ENCODE data around the gene CCDC33. TPM values are rescaled to one million over a fixed set of nuclear protein-coding genes. Genes with fewer than 3 reads are reported as not detected.

CCDC33 gene
- total RNA-seq (not detected in 2 replicates), polyA plus RNA-seq (not detected in 2 replicates), polyA minus RNA-seq (not detected in 2 replicates), Bru-seq, nascent RNA (not detected), BruChase-seq, experiment 1, labeled RNA remaining after a 6-hour chase (not detected), BruChase-seq, experiment 2, labeled RNA remaining after a 2-hour chase (not detected)
- polyA plus RNA-seq (2011; cell fraction: cytosol; rRNA removed) = not detected in 2 replicates
- not detected in 2 replicates for polyA plus RNA-seq (2011; cell fraction: nucleus; rRNA removed)
- polyA plus RNA-seq (2012) = not detected in 2 replicates
- polyA minus RNA-seq (2011; cell fraction: cytosol; rRNA and poly(A)+ RNA removed) = not detected
- not detected in 2 replicates for polyA minus RNA-seq (2011; cell fraction: nucleus; rRNA and poly(A)+ RNA removed)
- long read RNA-seq = 0 reads

DNA sequence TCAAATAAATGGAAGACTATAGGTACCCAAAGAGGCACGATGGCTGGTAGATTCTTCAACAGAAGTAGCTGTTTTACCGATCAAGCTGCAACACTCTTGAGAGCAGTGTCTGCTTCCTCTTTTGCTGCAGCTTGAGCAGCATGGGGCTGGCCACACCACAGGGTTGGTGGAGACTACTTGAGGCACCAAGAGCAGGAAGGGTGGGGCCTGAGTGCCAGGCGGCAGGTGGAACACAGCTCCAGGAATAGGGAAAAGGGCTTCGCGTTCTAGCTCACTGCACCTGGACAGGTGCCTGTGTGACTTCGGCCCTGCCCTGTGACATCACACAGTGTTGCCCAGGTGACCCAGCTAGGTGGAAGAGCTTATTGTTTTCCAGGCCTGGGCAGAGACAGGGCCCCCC, at the start of gene CCDC33:
CCDC33 (plus strand) TSS at position 365 of the 400 bp plus-strand sequence. CDS start 394 bp downstream, outside the sequence.
- FAIRE-seq (no peak), DNase-seq (ENCODE audit: low read depth, low spot score) (no peak)
- Histone ChIP-seq H3K27me3 (ENCODE audit: control insufficient read depth in 2 of 2, insufficient read depth in 2 of 2, low read length in 2 of 2) (peaks cover 0 to 4% of the 10 kb centered on the region in 2 experiments), H3K4me1 (ENCODE audit: control insufficient read depth, extremely low read depth, insufficient read depth, low read length) (peaks cover 7% of the 10 kb centered on the region), H3K9me1 (replicated peaks; ENCODE audit: control insufficient read depth, extremely low read depth, insufficient read depth, low read length) (no peaks in the 10 kb centered on the region), H3K27ac (ENCODE audit: insufficient read depth, low read depth, low read length) (no peak within 1 kb of the TSS), H3K4me3 (replicated peaks in 1 of 3; ENCODE audit: insufficient read depth in 1 of 3, low read depth in 1 of 3, low read length in 3 of 3) (no peak within 1 kb of the TSS), H3K9ac (replicated peaks; ENCODE audit: extremely low read depth, insufficient read depth, low read length) (no peak within 1 kb of the TSS), H3K4me2 (ENCODE audit: insufficient read depth, low read length) (no peak within 1 kb of the TSS), H2AFZ (ENCODE audit: low read depth, low read length) (no peak within 1 kb of the TSS), H3K79me2 (ENCODE audit: control insufficient read depth, insufficient read depth, low read length) (no peaks in the 10 kb centered on the region), H3K9me3 (replicated peaks; ENCODE audit: control insufficient read depth, insufficient read depth, low read length) (no peaks in the 10 kb centered on the region), H4K20me1 (replicated peaks; ENCODE audit: control insufficient read depth, extremely low read depth, insufficient read depth, low read length) (no peaks in the 10 kb centered on the region), H3K36me3 (ENCODE audit: control insufficient read depth in 2 of 2, extremely low read depth in 1 of 2, insufficient read depth in 2 of 2, low read length in 2 of 2) (no peaks in the 10 kb centered on the region)
- ChIA-PET POLR2A (interaction anchor here (0.5 kb wide), 1 partner anchor 66 kb away, joined by 4 read pairs; no protein-coding TSS in a partner anchor), CTCF (no interaction called here)
- intact Hi-C loops (cut with micrococcal nuclease) = no loop called here
- dilution Hi-C loops (cut with MboI; ENCODE audit: extremely low pct_ligation_motif_present, low sequenced_read_pairs) = no loop called here
- BruUV-seq (replicated peaks) = no TSS peak
- TF ChIP-seq, protein P1, sequence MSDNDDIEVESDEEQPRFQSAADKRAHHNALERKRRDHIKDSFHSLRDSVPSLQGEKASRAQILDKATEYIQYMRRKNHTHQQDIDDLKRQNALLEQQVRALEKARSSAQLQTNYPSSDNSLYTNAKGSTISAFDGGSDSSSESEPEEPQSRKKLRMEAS (IDR thresholded peaks at IDR 0.05; ENCODE audit: insufficient read depth, insufficient read length) = no peak
- TF ChIP-seq FOS (IDR thresholded peaks at IDR 0.05; ENCODE audit: borderline replicate concordance, insufficient read depth, low read length) (no peak), JUN (IDR thresholded peaks at IDR 0.05; ENCODE audit: borderline replicate concordance, insufficient read depth, insufficient read length, low read depth) (no peak), POLR2AphosphoS5 (IDR thresholded peaks at IDR 0.05; ENCODE audit: insufficient read depth, low read depth, low read length) (no peak), EZH2 (IDR thresholded peaks at IDR 0.05; ENCODE audit: borderline replicate concordance, low read depth, low read length, severe bottlenecking) (no peak), CTCF (IDR thresholded peaks at IDR 0.05; ENCODE audit: extremely low read depth in 1 of 2, insufficient read depth in 1 of 2, low read depth in 1 of 2, low read length in 2 of 2) (no peak), GATA2 (IDR thresholded peaks at IDR 0.05; ENCODE audit: insufficient read depth, insufficient read length, low read depth, low read length) (no peak), POLR2A (IDR thresholded peaks at IDR 0.05; ENCODE audit: low read depth, low read length) (no peak), MYC (IDR thresholded peaks at IDR 0.05; ENCODE audit: low read depth, low read length) (no peak)

Measured in endothelial cell of umbilical vein (primary cell).